Epithelial cell of esophagus (primary cell): ENCODE results near the gene FOXL2.
A peak's percentile ranks its signal among the peaks of the same experiment; 100 is the strongest.

Experiments used
- DNase-seq: peaks from one replicate; pipeline ENCODE4 v3.0.0; 2010; ENCODE audit warnings: low read depth
- H3K4me3 ChIP-seq: 2 replicates; pipeline ENCODE4 v1.5.1; 2011; ENCODE audit warnings: mild to moderate bottlenecking, low read length, control low read depth
- TF ChIP-seq, protein P1 (sequence below): IDR thresholded peaks from 2 replicates; pipeline ENCODE4 v1.5.1; 2011; ENCODE audit warnings: low read depth, mild to moderate bottlenecking, low read length, control low read depth, inconsistent platforms; ENCODE audit not compliant: insufficient read depth; ENCODE audit errors: missing control alignments

Gene FOXL2

DNA sequence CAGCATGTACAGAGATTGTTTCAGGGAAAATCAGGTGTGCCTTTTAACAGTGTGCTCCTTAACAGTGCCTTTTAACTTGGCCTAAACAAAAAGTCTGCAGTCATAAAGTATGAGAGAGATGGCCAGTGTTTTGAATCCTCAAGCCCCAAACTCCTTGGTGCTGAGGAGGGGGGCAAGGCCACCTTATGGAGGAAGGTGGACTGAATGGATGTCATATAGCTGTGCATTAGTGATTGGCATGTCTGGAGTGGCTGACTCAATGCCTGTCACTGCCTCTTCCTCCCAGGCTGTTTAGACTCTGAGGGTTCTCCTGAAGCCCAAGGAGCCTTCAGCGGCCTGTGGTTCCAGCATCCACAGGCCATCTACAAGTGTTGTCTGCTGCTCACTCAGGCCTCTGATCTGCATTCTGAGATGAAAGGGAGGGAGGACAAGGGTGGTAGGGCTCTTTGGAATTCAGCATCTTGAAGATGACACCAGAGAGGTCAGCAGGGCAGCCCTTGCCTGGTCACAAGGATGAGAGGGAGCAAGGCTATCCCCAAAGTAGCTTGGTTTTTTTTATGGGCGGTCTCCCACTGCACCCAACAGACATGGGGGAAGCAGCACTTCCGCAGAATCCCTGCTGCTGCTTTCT, 1.5 kb upstream of the FOXL2 start:
- no peak overlapping the region for H3K4me3 ChIP-seq
- DNase-seq, result peak; percentile 10
- TF ChIP-seq, protein P1, sequence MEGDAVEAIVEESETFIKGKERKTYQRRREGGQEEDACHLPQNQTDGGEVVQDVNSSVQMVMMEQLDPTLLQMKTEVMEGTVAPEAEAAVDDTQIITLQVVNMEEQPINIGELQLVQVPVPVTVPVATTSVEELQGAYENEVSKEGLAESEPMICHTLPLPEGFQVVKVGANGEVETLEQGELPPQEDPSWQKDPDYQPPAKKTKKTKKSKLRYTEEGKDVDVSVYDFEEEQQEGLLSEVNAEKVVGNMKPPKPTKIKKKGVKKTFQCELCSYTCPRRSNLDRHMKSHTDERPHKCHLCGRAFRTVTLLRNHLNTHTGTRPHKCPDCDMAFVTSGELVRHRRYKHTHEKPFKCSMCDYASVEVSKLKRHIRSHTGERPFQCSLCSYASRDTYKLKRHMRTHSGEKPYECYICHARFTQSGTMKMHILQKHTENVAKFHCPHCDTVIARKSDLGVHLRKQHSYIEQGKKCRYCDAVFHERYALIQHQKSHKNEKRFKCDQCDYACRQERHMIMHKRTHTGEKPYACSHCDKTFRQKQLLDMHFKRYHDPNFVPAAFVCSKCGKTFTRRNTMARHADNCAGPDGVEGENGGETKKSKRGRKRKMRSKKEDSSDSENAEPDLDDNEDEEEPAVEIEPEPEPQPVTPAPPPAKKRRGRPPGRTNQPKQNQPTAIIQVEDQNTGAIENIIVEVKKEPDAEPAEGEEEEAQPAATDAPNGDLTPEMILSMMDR, result no peak

DNA sequence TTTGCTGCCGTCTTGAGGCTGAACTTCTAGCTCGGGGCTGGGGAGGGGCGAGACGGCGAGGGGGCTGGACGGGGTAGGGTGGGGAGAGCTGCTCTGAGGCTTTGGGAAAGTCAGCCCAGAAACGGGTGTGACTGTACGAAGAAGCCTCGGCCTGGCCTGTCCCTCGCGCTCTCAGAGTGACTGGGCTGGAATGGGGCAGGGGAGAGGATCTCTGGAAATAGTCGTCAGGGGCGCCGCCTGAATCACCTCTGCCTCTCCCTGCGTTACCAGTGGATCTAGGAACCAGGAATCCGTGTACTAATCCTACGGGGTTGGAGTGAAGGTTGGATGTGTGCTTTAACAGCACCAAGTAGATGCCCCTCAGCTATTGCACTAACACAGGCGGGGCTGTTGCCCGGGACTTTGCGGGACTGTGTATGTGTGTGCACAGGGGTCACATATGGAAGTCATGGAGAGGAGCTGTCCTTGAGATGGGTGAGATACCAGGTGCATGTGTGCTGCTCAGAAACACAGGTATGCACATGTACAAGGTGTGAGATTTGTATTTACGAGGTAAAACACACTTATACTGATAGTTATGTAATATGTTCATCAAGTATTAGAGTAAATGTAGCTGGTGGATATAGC, 671 bp upstream of the FOXL2 start:
- TF ChIP-seq, protein P1, result no peak
- H3K4me3 ChIP-seq, result no peak overlapping the region
- no peak for DNase-seq

DNA sequence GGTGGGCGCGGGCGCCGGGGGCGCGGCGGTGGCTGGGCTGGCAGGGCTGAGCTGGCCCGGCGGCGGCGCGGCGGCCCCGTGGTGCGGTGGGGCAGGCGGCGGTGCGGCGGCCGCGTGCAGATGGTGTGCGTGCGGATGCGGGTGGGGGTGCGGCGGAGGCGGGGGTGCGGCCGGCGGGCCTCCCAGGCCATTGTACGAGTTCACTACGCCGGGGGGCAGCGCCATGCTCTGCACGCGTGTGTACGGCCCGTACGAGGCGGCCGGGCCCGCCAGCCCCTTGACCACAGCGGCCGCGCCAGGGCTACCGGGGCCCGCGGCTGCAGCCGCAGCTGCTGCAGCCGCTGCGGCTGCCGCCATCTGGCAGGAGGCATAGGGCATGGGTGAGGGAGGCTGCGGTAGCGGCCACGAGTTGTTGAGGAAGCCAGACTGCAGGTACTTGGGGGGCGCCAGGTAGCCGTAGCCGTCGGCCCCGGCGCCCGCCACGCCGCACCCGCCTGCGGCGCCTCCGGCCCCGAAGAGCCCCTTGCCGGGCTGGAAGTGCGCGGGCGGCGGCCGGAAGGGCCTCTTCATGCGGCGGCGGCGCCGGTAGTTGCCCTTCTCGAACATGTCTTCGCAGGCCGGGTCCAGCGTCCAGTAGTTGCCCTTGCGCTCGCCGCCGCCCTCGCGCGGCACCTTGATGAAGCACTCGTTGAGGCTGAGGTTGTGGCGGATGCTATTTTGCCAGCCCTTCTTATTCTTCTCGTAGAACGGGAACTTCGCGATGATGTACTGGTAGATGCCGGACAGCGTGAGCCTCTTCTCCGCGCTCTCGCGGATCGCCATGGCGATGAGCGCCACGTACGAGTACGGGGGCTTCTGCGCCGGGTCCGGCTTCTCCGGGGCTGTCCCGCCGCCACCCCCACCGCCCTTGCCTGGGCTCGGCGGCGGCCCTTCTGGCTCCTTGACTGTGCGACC, 951 bp downstream of the FOXL2 start:
- peak; percentile 66 for DNase-seq
- H3K4me3 ChIP-seq, result peak overlapping the region; percentile 33
- TF ChIP-seq, protein P1, result peak; percentile 41

DNA sequence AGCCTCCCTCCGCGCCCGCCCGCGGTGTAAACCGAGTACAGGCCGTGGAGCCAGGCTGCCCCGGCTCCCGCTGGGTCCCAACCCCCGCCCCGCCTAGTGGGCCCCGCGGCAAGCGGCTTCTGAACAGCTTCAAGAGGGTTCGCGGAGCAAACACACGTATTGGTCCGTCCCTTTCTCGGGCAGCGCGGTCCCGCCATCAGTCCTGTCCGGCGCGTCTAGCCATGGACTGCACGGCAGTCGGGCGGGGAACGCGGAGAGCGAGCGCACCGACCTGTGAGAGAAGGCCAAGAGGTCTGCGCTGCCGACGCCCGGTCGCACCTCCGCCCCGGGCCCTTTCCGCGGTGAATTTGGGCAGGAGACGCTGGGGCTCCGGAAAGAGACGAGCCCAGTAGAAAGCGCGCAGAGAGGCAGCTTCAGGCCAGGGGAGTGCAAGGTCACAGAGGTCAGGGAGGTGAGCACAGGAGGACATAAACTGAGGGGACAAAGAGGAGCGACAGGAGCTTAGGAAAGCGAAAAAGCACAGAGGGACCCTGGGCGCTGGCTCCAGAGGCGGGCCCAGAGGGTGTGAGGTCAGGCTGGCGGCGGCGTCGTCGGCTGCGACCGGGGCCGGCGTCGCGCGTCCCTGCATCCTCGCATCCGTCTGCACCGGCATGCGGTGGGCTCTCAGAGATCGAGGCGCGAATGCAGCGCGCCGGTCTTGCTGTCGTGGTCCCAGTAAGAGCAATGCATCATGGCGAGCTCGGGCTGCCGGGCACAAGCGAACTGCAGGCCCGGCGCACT, 1.8 kb downstream of the FOXL2 start:
- TF ChIP-seq, protein P1, result no peak
- H3K4me3 ChIP-seq, result no peak overlapping the region
- DNase-seq, result peak; percentile 26

DNA sequence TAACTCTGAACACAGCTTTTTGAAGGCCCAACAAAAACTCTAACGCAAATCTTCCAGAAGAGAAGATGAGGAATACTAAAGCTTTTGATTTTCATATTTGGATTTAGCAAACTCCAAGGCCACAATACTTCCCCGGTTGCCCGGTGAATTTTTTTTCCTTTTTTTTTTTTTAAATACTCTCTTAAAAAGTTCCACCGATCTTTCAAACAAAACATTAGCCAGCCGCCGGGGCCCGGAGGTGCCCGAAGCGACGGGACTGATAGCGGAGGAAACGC, 2.3 kb downstream of the FOXL2 start:
- no peak for DNase-seq
- TF ChIP-seq, protein P1, result no peak
- no peak overlapping the region for H3K4me3 ChIP-seq

DNA sequence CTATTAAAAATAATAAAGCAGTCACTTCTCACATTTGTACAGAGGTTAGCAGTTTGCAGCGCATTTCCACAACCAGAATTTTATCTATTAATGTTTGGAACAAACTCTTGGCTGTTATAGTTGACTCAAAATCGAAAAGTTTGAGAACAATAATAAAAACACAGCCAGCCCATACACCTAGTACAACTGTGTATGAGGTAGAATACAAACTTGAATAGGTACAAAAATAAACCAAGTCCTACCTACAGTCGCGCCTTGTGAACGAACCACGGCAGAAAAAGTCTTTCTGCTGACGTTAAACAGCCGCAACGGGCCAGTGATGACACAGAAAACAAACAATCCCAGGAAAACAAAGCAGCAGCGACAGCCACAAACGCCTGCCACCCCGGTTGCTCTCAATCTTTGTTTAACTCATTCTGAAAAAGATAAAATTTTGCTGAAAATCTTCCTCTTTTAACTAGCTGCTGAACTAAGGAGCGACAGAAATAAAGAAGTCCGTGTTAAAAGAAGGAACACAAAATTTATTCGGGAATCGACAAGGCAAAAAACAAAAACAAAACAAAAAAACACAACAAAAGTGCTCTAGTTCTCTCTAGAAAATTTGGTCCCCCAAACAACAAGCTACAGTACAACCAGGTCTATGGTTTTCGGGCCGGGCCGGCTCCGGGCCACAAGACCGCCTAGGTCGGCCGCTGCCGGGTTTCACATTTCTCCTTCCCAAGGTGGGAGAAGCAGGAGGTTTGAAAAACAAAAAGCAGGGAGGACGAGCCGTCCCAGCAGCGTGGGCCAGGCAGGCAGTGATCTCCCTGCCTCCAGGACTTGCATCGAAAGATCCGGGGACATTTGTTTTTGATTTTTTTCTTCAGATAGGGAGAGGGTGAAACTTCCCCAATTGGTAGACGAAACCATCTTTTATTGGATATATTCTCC, 2.9 kb downstream of the FOXL2 start:
- TF ChIP-seq, protein P1, result no peak
- H3K4me3 ChIP-seq, result no peak overlapping the region
- DNase-seq, result peak; percentile 34
